Esophagus squamous epithelium (tissue), 5 donors: ENCODE measurements around the gene PPP2R5B. TPM values are rescaled to one million over a fixed set of nuclear protein-coding genes. Genes with fewer than 3 reads are reported as not detected.
A peak's percentile ranks its signal among the peaks of the same experiment; 100 is the strongest.

Source experiments
- DNase-seq: peaks from one replicate; lab custom pipeline; 2025; lab: John Stamatoyannopoulos, UW
- H3K27ac ChIP-seq, 4 donors: fragments of 200-600 bp; sonication (generic); one replicate each; pipeline ENCODE4 v1.5.1; 2016 to 2019; ENCODE audit warnings: mild to moderate bottlenecking in 1 of 4
- H3K27me3 ChIP-seq, 4 donors: fragments of 200-600 bp; sonication (generic); 1 replicate in 3 of 4; 2 replicates in 1 of 4; pipeline versions ENCODE4 v1.5.1 to v1.6.0; 2017 to 2021; ENCODE audit warnings: antibody characterized with exemption in 1 of 4
- H3K36me3 ChIP-seq, 3 donors: fragments of 200-600 bp; sonication (generic); one replicate each; pipeline ENCODE4 v1.5.1; 2016 to 2019
- H3K4me1 ChIP-seq, 3 donors: fragments of 200-600 bp; sonication (generic); one replicate each; pipeline ENCODE4 v1.5.1; 2017 to 2019
- H3K4me3 ChIP-seq, 4 donors: fragments of 200-600 bp; sonication (generic); 1 replicate in 3 of 4; 2 replicates in 1 of 4; pipeline ENCODE4 v1.5.1; 2016 to 2019; ENCODE audit warnings: mild to moderate bottlenecking in 2 of 4, moderate library complexity in 1 of 4
- H3K9me3 ChIP-seq, 3 donors: fragments of 200-600 bp; sonication (generic); one replicate each; pipeline ENCODE4 v1.5.1; 2016 to 2019
- POLR2A ChIP-seq, 4 donors: fragments of 450-650 bp; IDR thresholded peaks; one replicate each; pipeline ENCODE4 v1.6.1; 2017; ENCODE audit warnings: antibody characterized with exemption in 4 of 4, mild to moderate bottlenecking in 4 of 4, moderate library complexity in 3 of 4
- WGBS, 2 donors: methylation state at CpG; one replicate each; pipeline ENCODE4 v1.1.5; 2018; 5-methylcytosine and 5-hydroxymethylcytosine counted together
- intact Hi-C: fragments of 100-400 bp; cut with DNase I; formaldehyde crosslinking; loops from one replicate; pipeline ENCODE4 v1.15.0; 2022
- total RNA-seq, 4 donors: library from RNA; depleted of rRNA; stranded (reverse); fragments of >200 nt; gene quantifications; one replicate each; pipeline ENCODE4 v1.1.0, GENCODE V29; 2016
- TF ChIP-seq, protein P1 (sequence below), 6 experiments: fragments of 450-650 bp in 4 of 6; fragments of 200-600 bp in 2 of 6; sonication (generic) in 2 of 6; IDR thresholded peaks; one replicate each; pipeline ENCODE4 v1.5.1; 2016 to 2019; ENCODE audit warnings: antibody characterized with exemption in 6 of 6, mild to moderate bottlenecking in 4 of 6, moderate library complexity in 4 of 6
- donor health status: DM: yes; HTN: yes; CAD: no.

The PPP2R5B gene
- total RNA-seq, 4 donors from 2014 or later: 7.7 to 10.5 (median 8.6) TPM

GRCh38 chr11:64885367-64886286 is 38.9 kb upstream of the PPP2R5B start:
- intact Hi-C loops: no loop called here
- Histone ChIP-seq H3K4me1 (peaks cover 4 to 38% (median 20%) of the 10 kb centered on the region in 3 donors), H3K27me3 (no peaks in the 10 kb centered on the region), H3K36me3 (no peaks in the 10 kb centered on the region), H3K9me3 (no peaks in the 10 kb centered on the region), H3K27ac (peak overlapping the region in 2 of 4 donors; percentile 16 to 36), H3K4me3 (no peak overlapping the region)
- no peak for DNase-seq
- WGBS, 2 donors: 50 to 53% methylated on average over 7 to 9 of the region's 15 CpGs
- no peak for TF ChIP-seq POLR2A (IDR thresholded peaks at IDR 0.05)
- TF ChIP-seq, protein P1, sequence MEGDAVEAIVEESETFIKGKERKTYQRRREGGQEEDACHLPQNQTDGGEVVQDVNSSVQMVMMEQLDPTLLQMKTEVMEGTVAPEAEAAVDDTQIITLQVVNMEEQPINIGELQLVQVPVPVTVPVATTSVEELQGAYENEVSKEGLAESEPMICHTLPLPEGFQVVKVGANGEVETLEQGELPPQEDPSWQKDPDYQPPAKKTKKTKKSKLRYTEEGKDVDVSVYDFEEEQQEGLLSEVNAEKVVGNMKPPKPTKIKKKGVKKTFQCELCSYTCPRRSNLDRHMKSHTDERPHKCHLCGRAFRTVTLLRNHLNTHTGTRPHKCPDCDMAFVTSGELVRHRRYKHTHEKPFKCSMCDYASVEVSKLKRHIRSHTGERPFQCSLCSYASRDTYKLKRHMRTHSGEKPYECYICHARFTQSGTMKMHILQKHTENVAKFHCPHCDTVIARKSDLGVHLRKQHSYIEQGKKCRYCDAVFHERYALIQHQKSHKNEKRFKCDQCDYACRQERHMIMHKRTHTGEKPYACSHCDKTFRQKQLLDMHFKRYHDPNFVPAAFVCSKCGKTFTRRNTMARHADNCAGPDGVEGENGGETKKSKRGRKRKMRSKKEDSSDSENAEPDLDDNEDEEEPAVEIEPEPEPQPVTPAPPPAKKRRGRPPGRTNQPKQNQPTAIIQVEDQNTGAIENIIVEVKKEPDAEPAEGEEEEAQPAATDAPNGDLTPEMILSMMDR (IDR thresholded peaks at IDR 0.05): no peak

GRCh38 chr11:64887234-64887756 is 37.2 kb upstream of the PPP2R5B start:
- no peaks in the 10 kb centered on the region for H3K36me3 ChIP-seq
- intact Hi-C loops: no loop called here
- H3K27ac ChIP-seq: peak overlapping the region; percentile 65 to 74 (median 67)
- TF ChIP-seq POLR2A (IDR thresholded peaks at IDR 0.05): no peak
- TF ChIP-seq, protein P1 (IDR thresholded peaks at IDR 0.05): no peak
- peak overlapping the region in 1 of 4 donors; percentile 50 for H3K4me3 ChIP-seq
- H3K9me3 ChIP-seq: no peaks in the 10 kb centered on the region
- no peak for DNase-seq
- 69 to 71% methylated on average over 6 to 8 of the region's 8 CpGs for WGBS, 2 donors
- no peaks in the 10 kb centered on the region for H3K27me3 ChIP-seq
- peaks cover 4 to 25% (median 11%) of the 10 kb centered on the region in 3 donors for H3K4me1 ChIP-seq

- peak overlapping the region in 2 of 4 donors; percentile 22 to 50 for H3K4me3 ChIP-seq
- DNase-seq: no peak
- H3K27ac ChIP-seq: peak overlapping the region; percentile 65 to 74 (median 67)
- no peaks in the 10 kb centered on the region for H3K9me3 ChIP-seq
- intact Hi-C loops: no loop called here
- 19 to 23% methylated on average over 11 to 22 of the region's 34 CpGs for WGBS, 2 donors
- no peaks in the 10 kb centered on the region for H3K27me3 ChIP-seq
- no peaks in the 10 kb centered on the region for H3K36me3 ChIP-seq
- H3K4me1 ChIP-seq: peaks cover 4 to 25% (median 11%) of the 10 kb centered on the region in 3 donors
- TF ChIP-seq, protein P1 (IDR thresholded peaks at IDR 0.05): peak; percentile 94 to 98 (median 96)
- TF ChIP-seq POLR2A (IDR thresholded peaks at IDR 0.05): no peak
Measured at GRCh38 chr11:64887757-64888405, 36.6 kb upstream of the PPP2R5B start.

GRCh38 chr11:64888406-64888728 is 36.1 kb upstream of the PPP2R5B start:
- intact Hi-C loops: no loop called here
- Histone ChIP-seq H3K36me3 (no peaks in the 10 kb centered on the region), H3K4me1 (peaks cover 4 to 25% (median 11%) of the 10 kb centered on the region in 3 donors), H3K4me3 (peak overlapping the region in 2 of 4 donors; percentile 22 to 50), H3K27me3 (no peaks in the 10 kb centered on the region), H3K9me3 (no peaks in the 10 kb centered on the region), H3K27ac (peak overlapping the region in 2 of 4 donors; percentile 65 to 68)
- no peak for DNase-seq
- no peak for TF ChIP-seq POLR2A (IDR thresholded peaks at IDR 0.05)
- TF ChIP-seq, protein P1 (IDR thresholded peaks at IDR 0.05): no peak
- WGBS, 2 donors: no CpG with 5 or more reads among the region's 8 CpGs
